Osteocyte (in vitro differentiated cells): ENCODE data around the gene PER1. TPM values are rescaled to one million over a fixed set of nuclear protein-coding genes. Genes with fewer than 3 reads are reported as not detected.

Experiments used
- DNase-seq: peaks from one replicate; pipeline ENCODE4 v3.0.0; 2021; ENCODE audit warnings: mixed read lengths; ENCODE audit not compliant: unreplicated experiment; ENCODE audit errors: extremely low spot score
- H3K27ac Mint-ChIP-seq: one replicate; pipeline ENCODE4 v1.8.0; 2021; ENCODE audit warnings: mild to moderate bottlenecking, mixed read lengths; ENCODE audit not compliant: unreplicated experiment
- H3K27me3 Mint-ChIP-seq: one replicate; pipeline ENCODE4 v1.8.0; 2021; ENCODE audit warnings: mixed read lengths; ENCODE audit not compliant: unreplicated experiment
- H3K36me3 Mint-ChIP-seq: one replicate; pipeline ENCODE4 v1.8.0; 2021; ENCODE audit warnings: mixed read lengths; ENCODE audit not compliant: unreplicated experiment
- H3K4me1 Mint-ChIP-seq: one replicate; pipeline ENCODE4 v1.8.0; 2021; ENCODE audit warnings: mixed read lengths; ENCODE audit not compliant: unreplicated experiment
- H3K4me3 Mint-ChIP-seq: one replicate; pipeline ENCODE4 v1.8.0; 2021; ENCODE audit warnings: mild to moderate bottlenecking, moderate library complexity, mixed read lengths; ENCODE audit not compliant: unreplicated experiment
- H3K9me3 Mint-ChIP-seq: one replicate; pipeline ENCODE4 v1.8.0; 2021; ENCODE audit warnings: mixed read lengths; ENCODE audit not compliant: unreplicated experiment
- total RNA-seq: library from RNA; stranded (reverse); gene quantifications from 2 replicates; pipeline ENCODE4 v1.2.1, GENCODE V29; 2021
- TF ChIP-seq, protein P1 (sequence below): fragments of 200-600 bp; sonication (generic); IDR thresholded peaks from 2 replicates; pipeline ENCODE4 v1.5.0; 2021; ENCODE audit warnings: antibody characterized with exemption, mild to moderate bottlenecking, moderate library complexity

PER1 gene
- total RNA-seq, 1 donor from 2014 or later, result 173 TPM

- Mint-ChIP-seq H3K27ac (peak overlapping the region; percentile 60), H3K27me3 (no peaks in the 10 kb centered on the region), H3K9me3 (no peaks in the 10 kb centered on the region), H3K36me3 (peaks cover 11% of the 10 kb centered on the region), H3K4me3 (no peak overlapping the region), H3K4me1 (peaks cover 45% of the 10 kb centered on the region)
- TF ChIP-seq, protein P1, sequence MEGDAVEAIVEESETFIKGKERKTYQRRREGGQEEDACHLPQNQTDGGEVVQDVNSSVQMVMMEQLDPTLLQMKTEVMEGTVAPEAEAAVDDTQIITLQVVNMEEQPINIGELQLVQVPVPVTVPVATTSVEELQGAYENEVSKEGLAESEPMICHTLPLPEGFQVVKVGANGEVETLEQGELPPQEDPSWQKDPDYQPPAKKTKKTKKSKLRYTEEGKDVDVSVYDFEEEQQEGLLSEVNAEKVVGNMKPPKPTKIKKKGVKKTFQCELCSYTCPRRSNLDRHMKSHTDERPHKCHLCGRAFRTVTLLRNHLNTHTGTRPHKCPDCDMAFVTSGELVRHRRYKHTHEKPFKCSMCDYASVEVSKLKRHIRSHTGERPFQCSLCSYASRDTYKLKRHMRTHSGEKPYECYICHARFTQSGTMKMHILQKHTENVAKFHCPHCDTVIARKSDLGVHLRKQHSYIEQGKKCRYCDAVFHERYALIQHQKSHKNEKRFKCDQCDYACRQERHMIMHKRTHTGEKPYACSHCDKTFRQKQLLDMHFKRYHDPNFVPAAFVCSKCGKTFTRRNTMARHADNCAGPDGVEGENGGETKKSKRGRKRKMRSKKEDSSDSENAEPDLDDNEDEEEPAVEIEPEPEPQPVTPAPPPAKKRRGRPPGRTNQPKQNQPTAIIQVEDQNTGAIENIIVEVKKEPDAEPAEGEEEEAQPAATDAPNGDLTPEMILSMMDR, result no peak
- no peak for DNase-seq
Observed at GRCh38 chr17:8159459-8160223, 7.4 kb upstream of the PER1 start.

- peak overlapping the region; percentile 87 for H3K27ac Mint-ChIP-seq
- TF ChIP-seq, protein P1, result no peak
- peaks cover 11% of the 10 kb centered on the region for H3K36me3 Mint-ChIP-seq
- DNase-seq, result no peak
- H3K27me3 Mint-ChIP-seq, result no peaks in the 10 kb centered on the region
- peak overlapping the region; percentile 35 for H3K4me3 Mint-ChIP-seq
- H3K4me1 Mint-ChIP-seq, result peaks cover 43% of the 10 kb centered on the region
- no peaks in the 10 kb centered on the region for H3K9me3 Mint-ChIP-seq
Observed at GRCh38 chr17:8159032-8159400, 6.8 kb upstream of the PER1 start.

GRCh38 chr17:8158267-8159031 lies 6.2 kb upstream of the PER1 start:
- Mint-ChIP-seq H3K27ac (peak overlapping the region; percentile 87), H3K9me3 (no peaks in the 10 kb centered on the region)
- DNase-seq, result peak; percentile 96

GRCh38 chr17:8156246-8156992 lies 4.2 kb upstream of the PER1 start:
- H3K4me1 Mint-ChIP-seq, result peaks cover 50% of the 10 kb centered on the region
- no peaks in the 10 kb centered on the region for H3K9me3 Mint-ChIP-seq
- TF ChIP-seq, protein P1, result peak; percentile 8
- H3K27ac Mint-ChIP-seq, result no peak overlapping the region
- no peaks in the 10 kb centered on the region for H3K27me3 Mint-ChIP-seq
- peak; percentile 100 for DNase-seq
- peaks cover 7% of the 10 kb centered on the region for H3K36me3 Mint-ChIP-seq
- H3K4me3 Mint-ChIP-seq, result no peak overlapping the region

More at GRCh38 chr17:8158267-8159031, 6.2 kb upstream of the PER1 start:
- H3K36me3 Mint-ChIP-seq, result peaks cover 11% of the 10 kb centered on the region
- peaks cover 43% of the 10 kb centered on the region for H3K4me1 Mint-ChIP-seq
- H3K4me3 Mint-ChIP-seq, result peak overlapping the region; percentile 35
- H3K27me3 Mint-ChIP-seq, result no peaks in the 10 kb centered on the region
- TF ChIP-seq, protein P1, result peak; percentile 88

DNA sequence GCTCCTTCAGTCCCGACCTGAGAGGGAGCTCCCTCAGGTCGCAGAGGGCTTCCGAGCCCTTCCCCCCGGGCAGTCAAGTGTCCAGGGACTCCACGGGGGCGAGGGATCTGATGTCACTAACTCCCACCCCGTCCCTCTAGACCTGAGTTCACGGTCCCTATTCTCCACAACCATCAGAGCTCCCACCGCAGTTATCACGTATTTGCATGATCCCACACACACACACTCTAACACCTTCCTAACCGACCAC lies 3.7 kb upstream of the PER1 start:
- Mint-ChIP-seq H3K4me1 (peaks cover 47% of the 10 kb centered on the region), H3K36me3 (peaks cover 3% of the 10 kb centered on the region), H3K4me3 (no peak overlapping the region), H3K27ac (no peak overlapping the region), H3K9me3 (no peaks in the 10 kb centered on the region), H3K27me3 (no peaks in the 10 kb centered on the region)
- TF ChIP-seq, protein P1, result no peak
- no peak for DNase-seq
